Measurements from ENCODE around the gene SHB. TPM values are rescaled to one million over a fixed set of nuclear protein-coding genes. Genes with fewer than 3 reads are reported as not detected.

Gene SHB
- total RNA-seq, 1 experiment from 2014 or later = 12.2 TPM

GRCh38 chr9:37999588-38000189, 69.3 kb downstream of the SHB start (continued):
- no peak for TF ChIP-seq ATF6 (CRISPR knock-in tag; IDR thresholded peaks at IDR 0.05)

- ATAC-seq (no peak), DNase-seq (ENCODE audit: low spot score) (no peak)
- Mint-ChIP-seq H3K27me3 (ENCODE audit: low read depth) (no peaks in the 10 kb centered on the region), H3K36me3 (no peaks in the 10 kb centered on the region), H3K4me1 (peaks cover 15% of the 10 kb centered on the region), H3K9me3 (no peaks in the 10 kb centered on the region), H3K27ac (peak overlapping the region; percentile 30; the same call in 1 of the 2 replicates), H3K4me3 (no peak overlapping the region)
- no peak for TF ChIP-seq ZNF532 (CRISPR knock-in tag; IDR thresholded peaks at IDR 0.05; ENCODE audit: borderline replicate concordance)
- 0 out of 2 replicates have a peak, but pooled peaks have one; percentile 19 for TF ChIP-seq ZNF423 (CRISPR knock-in tag; IDR thresholded peaks at IDR 0.05)
- ChIA-PET CTCF (interaction anchor here (0.5 to 3.2 kb wide), 14 partner anchors 10 to 97 kb away, joined by 3 to 14 read pairs (median 4); no protein-coding TSS in a partner anchor), POLR2A (no interaction called here)
Measured at GRCh38 chr9:37998881-37999587, 70.0 kb downstream of the SHB start.

GRCh38 chr9:37997636-37998374, 71.2 kb downstream of the SHB start:
- CTCF ChIA-PET = interaction anchor here (1.1 to 3.2 kb wide), 4 partner anchors 14 to 90 kb away, joined by 3 to 14 read pairs (median 7); no protein-coding TSS in a partner anchor
- H3K27me3 Mint-ChIP-seq (ENCODE audit: low read depth) = no peaks in the 10 kb centered on the region
- no peak for DNase-seq (ENCODE audit: low spot score)
- no peak overlapping the region for H3K27ac Mint-ChIP-seq
- TF ChIP-seq SMAD3 (CRISPR knock-in tag; IDR thresholded peaks at IDR 0.05; ENCODE audit: borderline replicate concordance) (no peak), IRF2 (CRISPR knock-in tag; IDR thresholded peaks at IDR 0.05; ENCODE audit: borderline replicate concordance, low read depth) (no peak), CREM (CRISPR knock-in tag; IDR thresholded peaks at IDR 0.05) (no peak), PRRX2 (CRISPR knock-in tag; IDR thresholded peaks at IDR 0.05) (no peak), NR1H2 (CRISPR knock-in tag; IDR thresholded peaks at IDR 0.05) (no peak), ZNF317 (CRISPR knock-in tag; IDR thresholded peaks at IDR 0.05; ENCODE audit: borderline replicate concordance, low read depth) (no peak), NFATC4 (CRISPR knock-in tag; IDR thresholded peaks at IDR 0.05) (no peak), CTCF (IDR thresholded peaks at IDR 0.05) (no peak), ZNF396 (CRISPR knock-in tag; IDR thresholded peaks at IDR 0.05; ENCODE audit: borderline replicate concordance) (no peak), NR3C1 (CRISPR knock-in tag; conservative IDR thresholded peaks at IDR 0.05; ENCODE audit: low read depth) (no peak), TCF7 (CRISPR knock-in tag; IDR thresholded peaks at IDR 0.05; ENCODE audit: low read depth) (no peak), CREB1 (CRISPR knock-in tag; IDR thresholded peaks at IDR 0.05) (no peak)
- TF ChIP-seq, protein P1, sequence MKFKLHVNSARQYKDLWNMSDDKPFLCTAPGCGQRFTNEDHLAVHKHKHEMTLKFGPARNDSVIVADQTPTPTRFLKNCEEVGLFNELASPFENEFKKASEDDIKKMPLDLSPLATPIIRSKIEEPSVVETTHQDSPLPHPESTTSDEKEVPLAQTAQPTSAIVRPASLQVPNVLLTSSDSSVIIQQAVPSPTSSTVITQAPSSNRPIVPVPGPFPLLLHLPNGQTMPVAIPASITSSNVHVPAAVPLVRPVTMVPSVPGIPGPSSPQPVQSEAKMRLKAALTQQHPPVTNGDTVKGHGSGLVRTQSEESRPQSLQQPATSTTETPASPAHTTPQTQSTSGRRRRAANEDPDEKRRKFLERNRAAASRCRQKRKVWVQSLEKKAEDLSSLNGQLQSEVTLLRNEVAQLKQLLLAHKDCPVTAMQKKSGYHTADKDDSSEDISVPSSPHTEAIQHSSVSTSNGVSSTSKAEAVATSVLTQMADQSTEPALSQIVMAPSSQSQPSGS (CRISPR knock-in tag; IDR thresholded peaks at IDR 0.05; ENCODE audit: borderline replicate concordance, low read depth) = no peak
- TF ChIP-seq, protein P2, sequence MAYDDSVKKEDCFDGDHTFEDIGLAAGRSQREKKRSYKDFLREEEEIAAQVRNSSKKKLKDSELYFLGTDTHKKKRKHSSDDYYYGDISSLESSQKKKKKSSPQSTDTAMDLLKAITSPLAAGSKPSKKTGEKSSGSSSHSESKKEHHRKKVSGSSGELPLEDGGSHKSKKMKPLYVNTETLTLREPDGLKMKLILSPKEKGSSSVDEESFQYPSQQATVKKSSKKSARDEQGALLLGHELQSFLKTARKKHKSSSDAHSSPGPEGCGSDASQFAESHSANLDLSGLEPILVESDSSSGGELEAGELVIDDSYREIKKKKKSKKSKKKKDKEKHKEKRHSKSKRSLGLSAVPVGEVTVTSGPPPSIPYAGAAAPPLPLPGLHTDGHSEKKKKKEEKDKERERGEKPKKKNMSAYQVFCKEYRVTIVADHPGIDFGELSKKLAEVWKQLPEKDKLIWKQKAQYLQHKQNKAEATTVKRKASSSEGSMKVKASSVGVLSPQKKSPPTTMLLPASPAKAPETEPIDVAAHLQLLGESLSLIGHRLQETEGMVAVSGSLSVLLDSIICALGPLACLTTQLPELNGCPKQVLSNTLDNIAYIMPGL (CRISPR knock-in tag; IDR thresholded peaks at IDR 0.05) = no peak
- no peak for ATAC-seq
- POLR2A ChIA-PET = interaction anchor here (0.6 kb wide), 1 partner anchor 44 kb away, joined by 4 read pairs; no protein-coding TSS in a partner anchor
- no peaks in the 10 kb centered on the region for H3K36me3 Mint-ChIP-seq
- peaks cover 15% of the 10 kb centered on the region for H3K4me1 Mint-ChIP-seq
- no peak overlapping the region for H3K4me3 Mint-ChIP-seq
- no peaks in the 10 kb centered on the region for H3K9me3 Mint-ChIP-seq

Data from WTC11 (cell line).